ENCODE data around the gene CIPC.

Gene CIPC

DNA sequence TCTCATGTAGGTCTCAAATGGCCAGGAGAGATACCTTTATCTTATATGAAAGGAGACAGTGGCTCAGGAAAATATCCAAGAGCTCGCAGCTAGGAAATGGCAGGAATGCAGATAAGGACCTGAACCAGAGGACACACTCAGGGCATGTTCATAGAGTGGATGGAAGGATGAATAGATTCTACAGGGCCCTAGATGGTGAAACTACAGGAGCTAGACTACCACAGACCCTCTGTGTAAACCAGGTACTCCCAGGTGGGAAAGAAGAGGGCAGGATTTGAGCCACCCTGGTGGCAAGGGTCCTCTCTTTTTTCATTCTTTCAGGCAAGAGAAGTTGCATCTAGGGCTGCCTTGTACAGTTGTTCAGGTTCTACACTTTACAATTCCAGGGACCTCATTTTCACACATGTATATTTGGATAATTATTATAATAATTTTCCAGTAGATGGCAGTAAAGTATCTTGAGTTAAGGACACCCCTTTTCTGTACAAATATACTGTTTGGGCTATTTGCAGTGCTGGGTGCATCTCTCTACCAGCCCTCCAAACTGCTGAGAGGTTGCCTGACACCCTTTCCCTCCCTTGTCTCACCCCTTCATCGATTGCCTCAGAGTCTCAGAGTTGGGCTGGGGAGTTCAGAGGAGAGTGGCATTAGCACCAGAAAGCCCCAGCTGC is 54.0 kb downstream of the CIPC start:
- ChIA-PET POLR2A (no interaction called here), CTCF (interaction anchor here (0.6 to 6.3 kb wide), 26 partner anchors 9 to 312 kb away, joined by 3 to 59 read pairs (median 3); partner anchors contain the start of gene ZDHHC22)

DNA sequence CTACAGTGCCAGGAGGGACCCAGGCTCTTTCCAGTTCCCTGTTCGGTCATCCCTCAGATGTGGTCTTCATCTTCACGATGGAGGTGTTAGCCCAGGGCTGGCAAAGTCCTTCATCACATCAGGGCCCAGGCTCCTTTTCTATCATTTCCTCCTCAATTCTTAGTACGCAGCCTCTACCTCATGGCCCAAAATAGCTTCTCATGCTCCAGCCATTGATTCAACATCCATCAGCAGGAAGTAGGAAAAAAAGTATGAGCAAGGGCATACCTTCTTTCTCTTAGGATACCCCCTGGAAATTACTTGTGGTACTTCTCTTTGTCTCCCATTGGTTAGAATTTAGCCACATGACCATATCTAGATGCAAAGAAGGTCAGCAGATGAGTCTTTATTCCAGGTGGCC is 55.7 kb downstream of the CIPC start:
- ChIA-PET POLR2A (no interaction called here), CTCF (interaction anchor here (0.8 to 6.3 kb wide), 12 partner anchors 11 to 273 kb away, joined by 3 to 59 read pairs (median 6); partner anchors contain the start of gene ZDHHC22)
- Histone ChIP-seq H3K4me3 (ENCODE audit: control insufficient read depth in 1 of 7, extremely low read depth in 1 of 7, insufficient read depth in 4 of 7, low read depth in 2 of 7, low read length in 6 of 7) (no peak overlapping the region), H3K4me1 (ENCODE audit: control extremely low read depth in 1 of 4, control insufficient read depth in 4 of 4, insufficient read depth in 4 of 4, low read length in 3 of 4) (peaks cover 0 to 9% (median 4%) of the 10 kb centered on the region in 4 experiments), H3K27ac (ENCODE audit: insufficient read depth in 1 of 2, low read depth in 1 of 2, low read length in 2 of 2, poor library complexity in 1 of 2, severe bottlenecking in 2 of 2) (no peak overlapping the region), H3K9me3 (ENCODE audit: control extremely low read depth in 1 of 5, control insufficient read depth in 4 of 5, insufficient read depth in 2 of 5, low read depth in 1 of 5, low read length in 4 of 5) (peaks cover 0 to 3% (median 0%) of the 10 kb centered on the region in 5 experiments), H3K36me3 (ENCODE audit: control insufficient read depth in 4 of 4, insufficient read depth in 4 of 4, low read length in 3 of 4) (no peaks in the 10 kb centered on the region), H3K27me3 (replicated peaks in 2 of 5; ENCODE audit: control insufficient read depth in 4 of 5, insufficient read depth in 5 of 5, low read length in 4 of 5) (peaks cover 0 to 14% (median 10%) of the 10 kb centered on the region in 5 experiments)
- no peak for DNase-seq
- 95% methylated on average over 3 of the region's 3 CpGs for WGBS (ENCODE audit: insufficient coverage)

More for the DNA sequence above, 54.0 kb downstream of the CIPC start:
- H3K4me3 ChIP-seq (ENCODE audit: control insufficient read depth in 1 of 7, extremely low read depth in 1 of 7, insufficient read depth in 4 of 7, low read depth in 2 of 7, low read length in 6 of 7) = no peak overlapping the region
- H3K27me3 ChIP-seq (replicated peaks in 2 of 5; ENCODE audit: control insufficient read depth in 4 of 5, insufficient read depth in 5 of 5, low read length in 4 of 5) = peaks cover 2 to 18% (median 7%) of the 10 kb centered on the region in 5 experiments
- H3K36me3 ChIP-seq (ENCODE audit: control insufficient read depth in 4 of 4, insufficient read depth in 4 of 4, low read length in 3 of 4) = no peaks in the 10 kb centered on the region
- no peak overlapping the region for H3K27ac ChIP-seq (ENCODE audit: insufficient read depth in 1 of 2, low read depth in 1 of 2, low read length in 2 of 2, poor library complexity in 1 of 2, severe bottlenecking in 2 of 2)
- no CpG with 5 or more reads among the region's 2 CpGs for WGBS (ENCODE audit: insufficient coverage)
- no peaks in the 10 kb centered on the region for H3K4me1 ChIP-seq (ENCODE audit: control extremely low read depth in 1 of 4, control insufficient read depth in 4 of 4, insufficient read depth in 4 of 4, low read length in 3 of 4)
- DNase-seq = peak; percentile 34 to 67 (median 58)
- peaks cover 0 to 3% (median 0%) of the 10 kb centered on the region in 5 experiments for H3K9me3 ChIP-seq (ENCODE audit: control extremely low read depth in 1 of 5, control insufficient read depth in 4 of 5, insufficient read depth in 2 of 5, low read depth in 1 of 5, low read length in 4 of 5)

DNA sequence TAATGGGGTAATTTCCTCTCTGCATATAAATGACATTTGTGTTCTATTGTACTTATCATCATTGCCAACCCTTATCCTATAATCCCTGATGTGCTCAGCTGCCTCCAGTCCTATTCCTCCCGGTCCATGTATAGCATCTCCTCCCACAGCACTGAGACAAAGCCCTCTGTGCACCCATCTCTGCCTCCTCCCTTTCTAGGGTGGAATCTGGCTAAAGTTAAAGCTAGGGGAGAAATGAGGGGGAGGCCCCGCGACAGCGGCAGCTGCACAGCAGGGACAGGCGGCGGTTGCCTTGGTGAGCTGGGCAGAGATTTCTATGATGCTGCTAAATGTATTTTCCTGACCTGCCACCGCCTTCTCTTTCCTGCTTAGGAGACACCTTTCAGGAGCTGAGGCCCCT is 56.4 kb downstream of the CIPC start:
- Histone ChIP-seq H3K27me3 (replicated peaks in 2 of 5; ENCODE audit: control insufficient read depth in 4 of 5, insufficient read depth in 5 of 5, low read length in 4 of 5) (peaks cover 0 to 15% (median 10%) of the 10 kb centered on the region in 5 experiments), H3K36me3 (ENCODE audit: control insufficient read depth in 4 of 4, insufficient read depth in 4 of 4, low read length in 3 of 4) (no peaks in the 10 kb centered on the region), H3K4me1 (ENCODE audit: control extremely low read depth in 1 of 4, control insufficient read depth in 4 of 4, insufficient read depth in 4 of 4, low read length in 3 of 4) (peaks cover 0 to 9% (median 4%) of the 10 kb centered on the region in 4 experiments), H3K9me3 (ENCODE audit: control extremely low read depth in 1 of 5, control insufficient read depth in 4 of 5, insufficient read depth in 2 of 5, low read depth in 1 of 5, low read length in 4 of 5) (peaks cover 0 to 3% (median 0%) of the 10 kb centered on the region in 5 experiments), H3K27ac (ENCODE audit: insufficient read depth in 1 of 2, low read depth in 1 of 2, low read length in 2 of 2, poor library complexity in 1 of 2, severe bottlenecking in 2 of 2) (no peak overlapping the region), H3K4me3 (ENCODE audit: control insufficient read depth in 1 of 7, extremely low read depth in 1 of 7, insufficient read depth in 4 of 7, low read depth in 2 of 7, low read length in 6 of 7) (no peak overlapping the region)
- POLR2A ChIA-PET = no interaction called here
- no peak for DNase-seq
- CTCF ChIA-PET = interaction anchor here (0.9 to 5.8 kb wide), 7 partner anchors 12 to 170 kb away, joined by 3 to 59 read pairs (median 4); partner anchors contain the start of gene ZDHHC22
- 75% methylated on average over 2 of the region's 7 CpGs for WGBS (ENCODE audit: insufficient coverage)

DNA sequence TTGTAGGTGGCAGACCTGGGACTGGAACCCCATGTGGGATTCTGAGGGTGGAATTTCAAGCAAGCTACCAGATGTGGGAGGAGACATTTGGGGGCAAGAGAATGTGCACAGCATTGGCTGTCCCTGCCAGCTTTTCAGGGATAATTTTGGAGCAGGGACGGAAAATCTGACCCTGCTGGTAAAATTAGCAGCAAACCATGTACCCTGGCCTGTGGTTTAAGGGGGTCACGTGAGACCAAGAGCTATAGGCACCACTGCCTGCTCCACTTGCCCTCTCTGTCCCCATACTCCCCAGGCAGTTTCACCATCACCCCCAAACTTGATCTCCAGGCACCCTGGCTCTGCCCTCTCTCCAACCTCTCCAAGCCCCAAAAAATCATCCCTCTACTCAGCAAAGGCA is 57.0 kb downstream of the CIPC start:
- Histone ChIP-seq H3K27me3 (replicated peaks in 2 of 5; ENCODE audit: control insufficient read depth in 4 of 5, insufficient read depth in 5 of 5, low read length in 4 of 5) (peaks cover 0 to 15% (median 10%) of the 10 kb centered on the region in 5 experiments), H3K27ac (ENCODE audit: insufficient read depth in 1 of 2, low read depth in 1 of 2, low read length in 2 of 2, poor library complexity in 1 of 2, severe bottlenecking in 2 of 2) (no peak overlapping the region), H3K4me3 (ENCODE audit: control insufficient read depth in 1 of 7, extremely low read depth in 1 of 7, insufficient read depth in 4 of 7, low read depth in 2 of 7, low read length in 6 of 7) (no peak overlapping the region), H3K4me1 (ENCODE audit: control extremely low read depth in 1 of 4, control insufficient read depth in 4 of 4, insufficient read depth in 4 of 4, low read length in 3 of 4) (peaks cover 0 to 9% (median 4%) of the 10 kb centered on the region in 4 experiments), H3K36me3 (ENCODE audit: control insufficient read depth in 4 of 4, insufficient read depth in 4 of 4, low read length in 3 of 4) (no peaks in the 10 kb centered on the region), H3K9me3 (ENCODE audit: control extremely low read depth in 1 of 5, control insufficient read depth in 4 of 5, insufficient read depth in 2 of 5, low read depth in 1 of 5, low read length in 4 of 5) (peaks cover 0 to 3% (median 0%) of the 10 kb centered on the region in 5 experiments)
- ChIA-PET POLR2A (interaction anchor here (1.0 kb wide), 1 partner anchor 154 kb away, joined by 3 read pairs; no protein-coding TSS in a partner anchor), CTCF (interaction anchor here (1.1 to 5.8 kb wide), 4 partner anchors 25 to 169 kb away, joined by 3 to 59 read pairs (median 3); no protein-coding TSS in a partner anchor)
- DNase-seq = no peak
- WGBS (ENCODE audit: insufficient coverage) = 94% methylated on average over 2 of the region's 2 CpGs

DNA sequence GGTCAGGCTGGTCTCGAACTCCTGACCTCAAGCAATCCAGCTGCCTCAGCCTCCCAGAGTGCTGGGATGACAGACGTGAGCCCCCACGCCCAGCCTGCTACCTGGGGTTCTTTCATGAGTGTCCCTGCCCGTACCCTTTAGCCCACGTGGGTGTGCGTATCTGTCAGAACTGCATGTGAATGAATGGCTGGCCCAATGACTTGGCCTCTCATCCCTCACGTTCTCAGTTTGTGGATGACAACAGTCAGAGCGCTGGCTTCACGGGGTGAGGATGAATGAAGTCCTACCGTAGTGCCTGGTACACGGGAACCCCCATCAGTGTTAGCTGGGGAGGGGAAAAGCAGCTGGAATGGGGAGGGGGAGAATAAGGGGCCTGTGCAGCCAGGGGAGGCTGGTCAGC is 59.7 kb downstream of the CIPC start:
- peaks cover 0 to 3% (median 0%) of the 10 kb centered on the region in 5 experiments for H3K9me3 ChIP-seq (ENCODE audit: control extremely low read depth in 1 of 5, control insufficient read depth in 4 of 5, insufficient read depth in 2 of 5, low read depth in 1 of 5, low read length in 4 of 5)
- H3K27me3 ChIP-seq (replicated peaks in 2 of 5; ENCODE audit: control insufficient read depth in 4 of 5, insufficient read depth in 5 of 5, low read length in 4 of 5) = peaks cover 0 to 15% (median 10%) of the 10 kb centered on the region in 5 experiments
- ChIA-PET CTCF (interaction anchor here (1.1 to 1.9 kb wide), 3 partner anchors 31 to 158 kb away, joined by 3 to 6 read pairs (median 6); no protein-coding TSS in a partner anchor), POLR2A (no interaction called here)
- no peaks in the 10 kb centered on the region for H3K36me3 ChIP-seq (ENCODE audit: control insufficient read depth in 4 of 4, insufficient read depth in 4 of 4, low read length in 3 of 4)
- 78% methylated on average over 10 of the region's 11 CpGs for WGBS (ENCODE audit: insufficient coverage)
- peaks cover 0 to 9% (median 4%) of the 10 kb centered on the region in 4 experiments for H3K4me1 ChIP-seq (ENCODE audit: control extremely low read depth in 1 of 4, control insufficient read depth in 4 of 4, insufficient read depth in 4 of 4, low read length in 3 of 4)
- H3K4me3 ChIP-seq (ENCODE audit: control insufficient read depth in 1 of 7, extremely low read depth in 1 of 7, insufficient read depth in 4 of 7, low read depth in 2 of 7, low read length in 6 of 7) = no peak overlapping the region
- DNase-seq = no peak
- no peak overlapping the region for H3K27ac ChIP-seq (ENCODE audit: insufficient read depth in 1 of 2, low read depth in 1 of 2, low read length in 2 of 2, poor library complexity in 1 of 2, severe bottlenecking in 2 of 2)

DNA sequence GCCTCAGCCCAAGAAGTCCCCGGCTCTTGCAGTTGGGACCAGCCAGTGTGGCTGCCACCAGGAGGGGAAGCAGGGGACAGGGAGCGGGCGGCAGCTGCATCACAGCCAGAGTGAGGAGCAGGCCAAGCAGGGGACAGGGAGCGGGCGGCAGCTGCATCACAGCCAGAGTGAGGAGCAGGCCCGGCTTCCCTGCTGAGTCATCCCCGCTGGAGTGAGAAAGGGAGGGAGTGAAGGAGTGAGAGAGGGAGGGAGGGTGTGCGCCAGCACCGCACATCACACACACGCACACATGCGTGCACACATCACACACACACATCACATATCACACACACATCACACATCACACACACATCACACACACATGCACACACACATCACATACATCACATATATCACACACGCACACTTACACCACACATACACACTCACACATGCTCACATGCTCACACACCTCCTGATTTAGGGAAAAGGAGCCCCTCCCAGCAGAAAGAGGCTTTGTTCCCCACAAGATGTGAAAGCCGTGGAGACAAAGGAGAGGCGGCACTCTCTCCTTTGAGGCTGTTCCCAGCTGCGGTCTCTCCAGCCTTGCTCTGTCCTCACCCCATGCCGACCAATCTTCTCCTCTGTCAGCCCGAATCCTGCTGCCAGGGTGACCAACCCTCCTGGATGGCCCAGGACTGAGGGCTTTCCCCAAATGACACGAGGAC is 60.3 kb downstream of the CIPC start:
- H3K4me3 ChIP-seq (ENCODE audit: control insufficient read depth in 1 of 7, extremely low read depth in 1 of 7, insufficient read depth in 4 of 7, low read depth in 2 of 7, low read length in 6 of 7) = no peak overlapping the region
- peaks cover 0 to 3% (median 0%) of the 10 kb centered on the region in 5 experiments for H3K9me3 ChIP-seq (ENCODE audit: control extremely low read depth in 1 of 5, control insufficient read depth in 4 of 5, insufficient read depth in 2 of 5, low read depth in 1 of 5, low read length in 4 of 5)
- H3K4me1 ChIP-seq (ENCODE audit: control extremely low read depth in 1 of 4, control insufficient read depth in 4 of 4, insufficient read depth in 4 of 4, low read length in 3 of 4) = peaks cover 0 to 9% (median 4%) of the 10 kb centered on the region in 4 experiments
- peaks cover 0 to 15% (median 10%) of the 10 kb centered on the region in 5 experiments for H3K27me3 ChIP-seq (replicated peaks in 2 of 5; ENCODE audit: control insufficient read depth in 4 of 5, insufficient read depth in 5 of 5, low read length in 4 of 5)
- WGBS (ENCODE audit: insufficient coverage) = 40% methylated on average over 7 of the region's 18 CpGs
- ChIA-PET POLR2A (interaction anchor here (0.6 kb wide), 1 partner anchor 47 kb away, joined by 3 read pairs; no protein-coding TSS in a partner anchor), CTCF (interaction anchor here (1.1 to 1.9 kb wide), 3 partner anchors 30 to 157 kb away, joined by 3 to 6 read pairs (median 6); no protein-coding TSS in a partner anchor)
- H3K27ac ChIP-seq (ENCODE audit: insufficient read depth in 1 of 2, low read depth in 1 of 2, low read length in 2 of 2, poor library complexity in 1 of 2, severe bottlenecking in 2 of 2) = no peak overlapping the region
- peak; percentile 43 to 78 (median 76) for DNase-seq
- H3K36me3 ChIP-seq (ENCODE audit: control insufficient read depth in 4 of 4, insufficient read depth in 4 of 4, low read length in 3 of 4) = no peaks in the 10 kb centered on the region

All from common myeloid progenitor, CD34-positive (primary cell).